ENCODE data around the gene MCM6. TPM values are rescaled to one million over a fixed set of nuclear protein-coding genes. Genes with fewer than 3 reads are reported as not detected.
A peak's percentile ranks its signal among the peaks of the same experiment; 100 is the strongest.

Gene MCM6
- total RNA-seq, 1 donor from 2014 or later, result 9.5 TPM

- Mint-ChIP-seq H3K4me3 (ENCODE audit: unreplicated experiment) (no peak overlapping the region), H3K27ac (ENCODE audit: unreplicated experiment) (peak overlapping the region; percentile 81), H3K9me3 (ENCODE audit: unreplicated experiment) (no peaks in the 10 kb centered on the region), H3K27me3 (ENCODE audit: low read depth, unreplicated experiment) (peaks cover 2% of the 10 kb centered on the region), H3K36me3 (ENCODE audit: low read depth, unreplicated experiment) (peaks cover 21% of the 10 kb centered on the region), H3K4me1 (ENCODE audit: low read depth, unreplicated experiment) (peaks cover 24% of the 10 kb centered on the region)
- DNase-seq (ENCODE audit: low read depth) (peak; percentile 64), FAIRE-seq (no peak)
- H3K27ac ChIP-seq (ENCODE audit: low read depth, low read length), result no peak overlapping the region
- H3K9ac ChIP-seq (ENCODE audit: low read length), result no peak overlapping the region
- H3K9me3 ChIP-seq (ENCODE audit: insufficient read depth, low read depth, low read length), result no peaks in the 10 kb centered on the region
- H3K4me2 ChIP-seq (ENCODE audit: low read length), result no peak overlapping the region
- no peak for TF ChIP-seq EZH2 (IDR thresholded peaks at IDR 0.05; ENCODE audit: insufficient read depth, low read length)
- TF ChIP-seq, protein P1, sequence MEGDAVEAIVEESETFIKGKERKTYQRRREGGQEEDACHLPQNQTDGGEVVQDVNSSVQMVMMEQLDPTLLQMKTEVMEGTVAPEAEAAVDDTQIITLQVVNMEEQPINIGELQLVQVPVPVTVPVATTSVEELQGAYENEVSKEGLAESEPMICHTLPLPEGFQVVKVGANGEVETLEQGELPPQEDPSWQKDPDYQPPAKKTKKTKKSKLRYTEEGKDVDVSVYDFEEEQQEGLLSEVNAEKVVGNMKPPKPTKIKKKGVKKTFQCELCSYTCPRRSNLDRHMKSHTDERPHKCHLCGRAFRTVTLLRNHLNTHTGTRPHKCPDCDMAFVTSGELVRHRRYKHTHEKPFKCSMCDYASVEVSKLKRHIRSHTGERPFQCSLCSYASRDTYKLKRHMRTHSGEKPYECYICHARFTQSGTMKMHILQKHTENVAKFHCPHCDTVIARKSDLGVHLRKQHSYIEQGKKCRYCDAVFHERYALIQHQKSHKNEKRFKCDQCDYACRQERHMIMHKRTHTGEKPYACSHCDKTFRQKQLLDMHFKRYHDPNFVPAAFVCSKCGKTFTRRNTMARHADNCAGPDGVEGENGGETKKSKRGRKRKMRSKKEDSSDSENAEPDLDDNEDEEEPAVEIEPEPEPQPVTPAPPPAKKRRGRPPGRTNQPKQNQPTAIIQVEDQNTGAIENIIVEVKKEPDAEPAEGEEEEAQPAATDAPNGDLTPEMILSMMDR (IDR thresholded peaks at IDR 0.05; ENCODE audit: insufficient read depth, low read depth, low read length), result no peak
- no peaks in the 10 kb centered on the region for H3K27me3 ChIP-seq (ENCODE audit: insufficient read depth, low read length)
- H3K4me3 ChIP-seq (ENCODE audit: insufficient read depth, low read depth, low read length), result no peak overlapping the region
- H3K79me2 ChIP-seq (ENCODE audit: insufficient read depth, low read length), result no peaks in the 10 kb centered on the region
- no peaks in the 10 kb centered on the region for H4K20me1 ChIP-seq (ENCODE audit: insufficient read depth, low read length)
- peaks cover 19% of the 10 kb centered on the region for H3K4me1 ChIP-seq (ENCODE audit: insufficient read depth, low read length)
- no peaks in the 10 kb centered on the region for H3K36me3 ChIP-seq (ENCODE audit: insufficient read depth, low read length)
- no peak overlapping the region for H2AFZ ChIP-seq (ENCODE audit: low read depth, low read length)
Measured at GRCh38 chr2:135791418-135792190, 84.6 kb downstream of the MCM6 start.

DNA sequence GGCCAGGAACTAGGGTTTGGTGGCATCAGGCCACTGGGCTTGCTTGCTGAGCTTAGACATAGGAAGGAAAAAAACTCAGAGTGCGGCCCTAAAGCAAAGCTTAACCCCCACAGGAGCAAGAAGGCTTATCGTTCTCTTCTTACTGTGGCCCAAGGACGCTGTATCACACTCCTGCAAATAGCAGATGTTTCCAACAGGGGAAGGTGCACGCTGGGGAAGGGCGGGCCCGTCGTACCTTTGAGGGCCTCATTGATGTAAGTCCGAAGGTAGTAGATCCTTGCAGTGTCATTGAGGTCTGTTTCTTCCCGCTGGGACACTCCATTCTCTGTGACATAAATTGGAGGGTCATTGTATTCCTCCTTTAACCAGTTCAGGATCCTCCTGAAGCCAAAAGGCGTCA, 85.8 kb downstream of the MCM6 start:
- TF ChIP-seq, protein P1 (IDR thresholded peaks at IDR 0.05; ENCODE audit: insufficient read depth, low read depth, low read length), result no peak
- no peak for TF ChIP-seq EZH2 (IDR thresholded peaks at IDR 0.05; ENCODE audit: insufficient read depth, low read length)
- Histone ChIP-seq H3K4me2 (ENCODE audit: low read length) (no peak overlapping the region), H3K27ac (ENCODE audit: low read depth, low read length) (no peak overlapping the region), H4K20me1 (ENCODE audit: insufficient read depth, low read length) (no peaks in the 10 kb centered on the region), H3K4me3 (ENCODE audit: insufficient read depth, low read depth, low read length) (no peak overlapping the region), H3K9me3 (ENCODE audit: insufficient read depth, low read depth, low read length) (no peaks in the 10 kb centered on the region), H3K4me1 (ENCODE audit: insufficient read depth, low read length) (peaks cover 19% of the 10 kb centered on the region), H3K79me2 (ENCODE audit: insufficient read depth, low read length) (no peaks in the 10 kb centered on the region), H3K36me3 (ENCODE audit: insufficient read depth, low read length) (peaks cover 4% of the 10 kb centered on the region), H3K27me3 (ENCODE audit: insufficient read depth, low read length) (no peaks in the 10 kb centered on the region), H3K9ac (ENCODE audit: low read length) (no peak overlapping the region), H2AFZ (ENCODE audit: low read depth, low read length) (no peak overlapping the region)
- H3K9me3 Mint-ChIP-seq (ENCODE audit: unreplicated experiment), result no peaks in the 10 kb centered on the region
- H3K4me1 Mint-ChIP-seq (ENCODE audit: low read depth, unreplicated experiment), result peaks cover 26% of the 10 kb centered on the region
- DNase-seq (ENCODE audit: low read depth) (no peak), FAIRE-seq (no peak)
- no peak overlapping the region for H3K27ac Mint-ChIP-seq (ENCODE audit: unreplicated experiment)
- H3K27me3 Mint-ChIP-seq (ENCODE audit: low read depth, unreplicated experiment), result no peaks in the 10 kb centered on the region
- peaks cover 28% of the 10 kb centered on the region for H3K36me3 Mint-ChIP-seq (ENCODE audit: low read depth, unreplicated experiment)
- H3K4me3 Mint-ChIP-seq (ENCODE audit: unreplicated experiment), result no peak overlapping the region

Other genes with a start within 250 kb of the MCM6 start
- gene UBXN4, start 134.6 kb downstream of the MCM6 start, total RNA-seq, result 78.3 and 79.4 TPM in 2 replicates
- not detected in 2 replicates for gene LCT, start 39.3 kb downstream of the MCM6 start, total RNA-seq
- gene DARS1, start 109.2 kb upstream of the MCM6 start, total RNA-seq, result 36.6 and 37.9 TPM in 2 replicates
- 2.8 and 4.1 TPM in 2 replicates for gene CXCR4, start 241.7 kb upstream of the MCM6 start, total RNA-seq

Data from astrocyte (in vitro differentiated cells and primary cell).